Activated T-helper 1 cell treated with anti-CD3 and anti-CD28 coated beads, Interleukin-12 subunit alpha, Interleukin-12 subunit beta, Interleukin-2, Interleukin-4 antibody, amounts not matched to agents 30 ng/mL and 10 ng/mL and 1 ng/mL, durations not matched to agents 14 hours and 24 hours and 36 hours (primary cell): ENCODE results near the gene PRG2. TPM values are rescaled to one million over a fixed set of nuclear protein-coding genes. Genes with fewer than 3 reads are reported as not detected.

Experiments used
- DNase-seq: peaks from one replicate; pipeline ENCODE4 v3.0.0; 2021; ENCODE audit warnings: low spot score
- H3K27ac Mint-ChIP-seq: one replicate; pipeline ENCODE4 v1.8.0; 2021; ENCODE audit warnings: mild to moderate bottlenecking, mixed read lengths
- H3K27me3 Mint-ChIP-seq: one replicate; pipeline ENCODE4 v1.8.0; 2022; ENCODE audit warnings: mild to moderate bottlenecking, moderate library complexity, mixed read lengths; ENCODE audit not compliant: insufficient read depth
- H3K36me3 Mint-ChIP-seq: one replicate; pipeline ENCODE4 v1.8.0; 2021; ENCODE audit warnings: low read depth, mixed read lengths
- H3K4me1 Mint-ChIP-seq: one replicate; pipeline ENCODE4 v1.8.0; 2021; ENCODE audit warnings: low read depth, mixed read lengths
- H3K4me3 Mint-ChIP-seq: one replicate; pipeline ENCODE4 v1.8.0; 2021; ENCODE audit warnings: mild to moderate bottlenecking, moderate library complexity, mixed read lengths
- H3K9me3 Mint-ChIP-seq: one replicate; pipeline ENCODE4 v1.8.0; 2021; ENCODE audit warnings: mixed read lengths
- intact Hi-C: fragments of 100-400 bp; cut with micrococcal nuclease; formaldehyde crosslinking; loops from one replicate; pipeline ENCODE4 v1.15.1; 2024
- total RNA-seq: library from RNA; stranded (reverse); gene quantifications from 2 replicates; pipeline ENCODE4 v1.2.3, GENCODE V29; 2022

Gene PRG2, protein sequence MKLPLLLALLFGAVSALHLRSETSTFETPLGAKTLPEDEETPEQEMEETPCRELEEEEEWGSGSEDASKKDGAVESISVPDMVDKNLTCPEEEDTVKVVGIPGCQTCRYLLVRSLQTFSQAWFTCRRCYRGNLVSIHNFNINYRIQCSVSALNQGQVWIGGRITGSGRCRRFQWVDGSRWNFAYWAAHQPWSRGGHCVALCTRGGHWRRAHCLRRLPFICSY
- total RNA-seq: not detected in 2 replicates

DNA sequence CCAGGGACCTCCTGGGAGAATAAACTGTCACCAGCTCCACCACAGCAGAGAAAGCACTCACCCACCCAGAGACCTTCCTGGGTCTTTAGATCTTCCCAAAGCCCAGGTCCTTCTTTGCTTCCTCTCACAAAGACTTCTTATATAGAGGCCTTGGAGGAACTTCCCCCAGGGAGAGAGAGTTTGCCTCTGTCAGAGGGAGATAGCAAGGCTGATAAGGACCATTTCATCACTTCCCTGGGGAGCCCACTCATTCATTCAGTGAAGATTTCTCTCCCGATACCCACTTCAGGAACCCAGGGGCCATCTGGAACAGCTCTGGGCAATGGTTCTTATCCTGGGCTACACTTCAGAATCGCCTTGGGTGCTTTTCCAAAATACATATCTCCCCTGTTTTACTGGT, at the start of gene PRG2:
TSS of gene PRG2 (minus strand) at position 116 of the 400 bp plus-strand sequence. CDS start 706 bp downstream, outside the sequence.
- intact Hi-C loops: no loop called here
- no peaks in the 10 kb centered on the region for H3K4me1 Mint-ChIP-seq
- H3K27ac Mint-ChIP-seq: peak within 1 kb of the TSS; percentile 21
- H3K9me3 Mint-ChIP-seq: no peaks in the 10 kb centered on the region
- no peak within 1 kb of the TSS for H3K4me3 Mint-ChIP-seq
- DNase-seq: no peak
- peaks cover 4% of the 10 kb centered on the region for H3K27me3 Mint-ChIP-seq
- H3K36me3 Mint-ChIP-seq: no peaks in the 10 kb centered on the region

DNA sequence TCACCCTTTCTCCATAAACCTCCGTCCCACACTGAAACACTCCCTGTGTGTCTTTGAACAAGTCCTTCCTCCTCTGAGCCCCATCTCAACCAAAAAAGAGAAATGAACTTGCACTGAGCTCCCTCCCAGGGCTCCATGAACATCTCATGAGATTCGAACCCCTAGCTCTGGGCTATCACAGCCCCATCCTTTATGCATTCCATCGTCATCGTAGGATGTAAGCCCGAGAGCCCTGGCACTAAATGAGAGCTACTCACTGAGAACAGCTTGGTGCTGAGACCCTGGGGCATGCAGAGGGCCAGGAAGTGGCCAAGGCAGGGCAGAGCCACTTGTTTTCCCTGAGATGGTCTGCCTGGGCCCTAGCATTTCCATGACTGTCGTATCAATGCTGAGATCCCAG, 49.3 kb upstream of the PRG2 start:
- no peaks in the 10 kb centered on the region for H3K9me3 Mint-ChIP-seq
- H3K4me3 Mint-ChIP-seq: no peak overlapping the region
- H3K36me3 Mint-ChIP-seq: no peaks in the 10 kb centered on the region
- H3K27me3 Mint-ChIP-seq: peaks cover 11% of the 10 kb centered on the region
- no peak overlapping the region for H3K27ac Mint-ChIP-seq
- intact Hi-C loops: no loop called here
- DNase-seq: no peak
- no peaks in the 10 kb centered on the region for H3K4me1 Mint-ChIP-seq

GRCh38 chr11:57438345-57439285, 48.2 kb upstream of the PRG2 start:
- intact Hi-C loops: no loop called here
- Mint-ChIP-seq H3K4me3 (no peak overlapping the region), H3K27me3 (peaks cover 10% of the 10 kb centered on the region)

DNA sequence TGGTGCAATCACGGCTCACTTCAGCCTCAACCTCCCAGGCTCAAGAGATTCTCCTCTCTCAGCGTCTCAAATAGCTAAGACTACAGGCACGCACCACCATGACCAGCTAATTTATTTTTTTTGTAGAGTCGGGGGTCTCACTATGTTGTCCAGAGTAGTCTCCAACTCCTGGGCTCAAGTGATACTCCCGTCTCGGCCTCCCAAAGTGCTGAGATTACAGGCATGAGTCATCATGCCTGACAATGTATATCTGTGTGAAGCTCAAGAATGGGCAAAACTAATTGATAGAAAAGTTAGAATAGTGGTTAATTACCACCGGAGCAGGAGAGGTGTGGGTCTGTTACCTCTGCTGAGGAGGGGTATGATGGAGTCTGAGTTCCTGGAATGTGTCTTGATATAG, 45.6 kb upstream of the PRG2 start:
- no peak for DNase-seq
- Mint-ChIP-seq H3K9me3 (no peaks in the 10 kb centered on the region), H3K27me3 (peaks cover 8% of the 10 kb centered on the region), H3K27ac (no peak overlapping the region), H3K4me3 (no peak overlapping the region), H3K4me1 (peaks cover 13% of the 10 kb centered on the region), H3K36me3 (no peaks in the 10 kb centered on the region)
- intact Hi-C loops: no loop called here

More at GRCh38 chr11:57438345-57439285, 48.2 kb upstream of the PRG2 start:
- H3K36me3 Mint-ChIP-seq: no peaks in the 10 kb centered on the region
- no peaks in the 10 kb centered on the region for H3K4me1 Mint-ChIP-seq
- no peak for DNase-seq
- no peaks in the 10 kb centered on the region for H3K9me3 Mint-ChIP-seq
- no peak overlapping the region for H3K27ac Mint-ChIP-seq

DNA sequence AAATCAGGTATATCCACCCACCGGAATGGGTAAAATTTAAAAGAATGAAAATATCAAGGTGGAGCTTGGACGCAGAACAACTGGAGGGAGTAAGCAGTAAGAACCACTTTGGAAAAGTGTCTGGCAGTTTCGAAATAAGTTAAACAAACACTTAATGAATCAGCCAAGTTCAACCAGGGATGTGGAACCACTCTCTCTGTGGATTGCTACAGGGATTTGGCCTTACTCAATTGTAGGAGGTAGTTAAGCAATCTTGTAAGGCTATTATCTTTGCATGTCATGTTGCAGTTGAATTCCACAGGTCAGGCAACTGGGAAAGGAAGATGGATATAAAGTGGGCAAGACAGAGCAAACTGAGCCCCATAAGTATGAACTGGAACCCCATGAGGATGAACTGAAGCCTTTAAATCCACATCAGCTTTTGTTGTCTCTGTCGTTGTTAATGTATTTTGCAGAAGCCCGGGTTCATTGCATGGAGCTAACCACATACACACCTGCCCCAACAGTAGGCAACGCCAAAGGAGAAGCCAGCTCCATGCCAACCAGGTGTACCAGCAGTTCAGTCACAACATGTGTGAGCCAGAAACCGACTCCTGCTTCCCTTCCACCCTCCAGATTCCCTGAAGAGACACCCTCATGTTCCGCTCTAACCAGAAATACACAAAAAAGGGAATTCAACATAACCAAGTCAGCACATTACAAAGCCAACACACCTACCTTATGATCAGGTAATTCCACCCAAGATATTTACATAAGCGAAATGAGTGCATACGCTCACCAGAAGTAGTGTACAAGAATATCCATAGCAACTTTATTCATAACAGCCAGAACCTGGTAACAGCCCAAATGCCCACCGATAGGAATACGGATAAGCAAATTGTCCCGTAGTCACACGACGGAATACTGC, 44.4 kb upstream of the PRG2 start:
- Mint-ChIP-seq H3K36me3 (no peaks in the 10 kb centered on the region), H3K9me3 (no peaks in the 10 kb centered on the region), H3K4me1 (peaks cover 13% of the 10 kb centered on the region), H3K4me3 (no peak overlapping the region), H3K27ac (no peak overlapping the region), H3K27me3 (peaks cover 8% of the 10 kb centered on the region)
- intact Hi-C loops: no loop called here
- no peak for DNase-seq

DNA sequence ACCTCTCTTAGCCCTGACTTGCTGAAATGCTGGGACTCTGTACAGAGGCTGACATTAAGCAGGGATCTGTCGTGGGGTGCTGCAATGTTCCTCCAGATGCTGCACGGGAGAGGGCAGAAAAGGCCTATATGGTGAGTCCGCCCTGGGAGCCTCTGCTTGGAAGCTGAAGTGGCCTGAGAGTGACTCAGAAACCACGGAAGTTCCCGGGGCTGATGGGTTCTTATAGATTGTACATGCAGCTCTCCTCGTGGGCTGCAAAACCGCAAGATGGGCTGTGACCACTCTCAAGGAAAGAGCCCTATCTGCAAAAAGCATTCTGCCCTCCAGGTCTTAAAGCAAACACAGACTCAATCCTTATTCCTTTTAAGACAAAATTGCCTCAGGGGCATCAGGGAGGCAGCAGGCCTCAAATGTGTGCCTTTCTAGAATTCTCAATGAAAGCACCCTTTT, 42.3 kb upstream of the PRG2 start:
- no peaks in the 10 kb centered on the region for H3K9me3 Mint-ChIP-seq
- no peak for DNase-seq
- peaks cover 11% of the 10 kb centered on the region for H3K27me3 Mint-ChIP-seq
- H3K4me1 Mint-ChIP-seq: peaks cover 14% of the 10 kb centered on the region
- no peaks in the 10 kb centered on the region for H3K36me3 Mint-ChIP-seq
- H3K27ac Mint-ChIP-seq: no peak overlapping the region
- H3K4me3 Mint-ChIP-seq: no peak overlapping the region
- intact Hi-C loops: no loop called here

DNA sequence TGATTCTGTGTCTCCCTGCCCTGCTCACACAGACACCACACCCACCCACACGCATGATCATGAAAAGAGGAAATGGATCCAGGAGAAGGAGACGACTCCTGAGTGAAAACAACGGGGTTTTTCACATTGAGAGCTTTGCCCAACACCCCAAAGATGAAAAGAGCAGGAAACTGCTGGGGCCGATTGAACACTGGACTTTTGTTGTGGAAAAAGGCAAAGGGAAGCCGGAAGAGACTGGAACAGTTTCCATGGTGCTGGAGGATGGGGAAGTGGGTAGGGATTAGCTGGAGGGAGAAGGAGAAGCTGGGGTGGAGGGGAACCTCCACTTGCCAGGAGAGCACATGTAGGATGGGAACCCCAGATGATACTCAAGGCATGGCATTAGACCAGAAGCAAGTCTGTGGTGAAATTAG, 41.7 kb upstream of the PRG2 start:
- no peaks in the 10 kb centered on the region for H3K36me3 Mint-ChIP-seq
- peaks cover 11% of the 10 kb centered on the region for H3K27me3 Mint-ChIP-seq
- no peak overlapping the region for H3K4me3 Mint-ChIP-seq
- H3K4me1 Mint-ChIP-seq: peaks cover 20% of the 10 kb centered on the region
- no peak for DNase-seq
- peak overlapping the region; percentile 16 for H3K27ac Mint-ChIP-seq
- intact Hi-C loops: no loop called here
- no peaks in the 10 kb centered on the region for H3K9me3 Mint-ChIP-seq

DNA sequence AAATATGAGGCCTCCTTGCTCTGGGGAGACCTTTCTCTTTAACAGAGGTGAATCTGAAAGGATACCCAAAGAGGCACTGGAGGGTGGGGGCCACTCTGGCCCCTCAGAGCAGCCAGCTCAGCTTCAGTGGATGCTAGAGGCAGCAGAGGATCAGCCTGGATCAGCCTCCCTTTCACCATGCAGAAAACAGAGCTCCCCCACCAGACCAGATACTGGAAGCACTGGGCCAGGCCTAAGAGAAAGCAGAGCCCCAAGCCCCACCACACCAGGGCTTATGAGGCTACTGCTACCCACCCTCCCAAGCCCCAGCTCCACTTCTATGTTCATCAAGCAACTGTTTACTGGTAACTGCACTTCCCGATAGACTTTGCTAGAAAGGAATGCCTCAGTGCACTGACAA, 40.5 kb upstream of the PRG2 start:
- Mint-ChIP-seq H3K27ac (no peak overlapping the region), H3K4me1 (peaks cover 29% of the 10 kb centered on the region), H3K36me3 (peaks cover 4% of the 10 kb centered on the region), H3K9me3 (no peaks in the 10 kb centered on the region), H3K4me3 (no peak overlapping the region), H3K27me3 (peaks cover 4% of the 10 kb centered on the region)
- intact Hi-C loops: no loop called here
- DNase-seq: no peak

DNA sequence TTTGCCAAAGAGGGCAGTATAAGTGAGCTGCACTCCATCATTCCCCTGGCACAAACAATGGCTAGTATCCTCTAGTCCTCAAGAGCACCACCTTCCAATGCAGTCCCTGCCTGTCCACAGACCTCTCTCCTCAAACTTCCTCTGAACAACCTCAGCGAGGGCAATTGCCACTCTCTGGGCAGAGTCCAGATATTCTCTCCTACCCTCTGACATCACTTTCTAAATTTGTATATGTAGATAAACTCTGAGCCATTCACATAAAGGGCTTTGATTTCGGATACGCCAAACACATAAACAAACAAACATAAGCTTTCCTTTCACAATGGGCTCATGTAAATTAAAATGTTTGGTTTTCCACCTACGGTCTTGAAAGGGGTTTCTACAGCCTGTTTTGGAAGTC, 39.5 kb upstream of the PRG2 start:
- Mint-ChIP-seq H3K27me3 (peaks cover 3% of the 10 kb centered on the region), H3K36me3 (peaks cover 10% of the 10 kb centered on the region), H3K27ac (no peak overlapping the region), H3K4me3 (no peak overlapping the region), H3K4me1 (peaks cover 39% of the 10 kb centered on the region), H3K9me3 (no peaks in the 10 kb centered on the region)
- intact Hi-C loops: loop anchor here (5.0 to 10.0 kb wide), 2 partner anchors 1095 to 1147 kb away; partner anchors contain the start of genes LPXN and ZFP91
- no peak for DNase-seq

DNA sequence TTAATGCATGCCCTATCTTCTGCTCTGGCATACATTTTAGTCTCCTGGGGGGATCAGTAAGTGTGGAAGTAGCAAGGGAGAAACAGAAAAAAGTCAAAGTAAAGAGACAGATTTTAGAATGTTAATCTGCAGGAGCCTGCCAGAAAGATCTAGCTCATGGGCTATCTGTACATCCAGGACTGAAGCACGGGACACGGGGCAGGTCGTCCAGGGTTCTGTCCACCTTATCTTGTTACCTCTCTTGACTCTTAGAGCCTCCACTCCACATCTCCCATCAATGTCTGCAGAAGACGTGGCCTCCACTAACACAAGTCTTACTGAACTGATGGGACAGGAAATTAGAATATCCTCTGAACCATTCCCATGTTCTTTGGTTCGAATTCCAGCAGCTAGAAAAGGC, 38.2 kb upstream of the PRG2 start:
- DNase-seq: no peak
- H3K9me3 Mint-ChIP-seq: no peaks in the 10 kb centered on the region
- no peak overlapping the region for H3K27ac Mint-ChIP-seq
- peaks cover 19% of the 10 kb centered on the region for H3K36me3 Mint-ChIP-seq
- no peak overlapping the region for H3K4me3 Mint-ChIP-seq
- peaks cover 3% of the 10 kb centered on the region for H3K27me3 Mint-ChIP-seq
- intact Hi-C loops: loop anchor here (5.0 to 10.0 kb wide), 2 partner anchors 1096 to 1149 kb away; partner anchors contain the start of genes LPXN and ZFP91
- peaks cover 52% of the 10 kb centered on the region for H3K4me1 Mint-ChIP-seq

DNA sequence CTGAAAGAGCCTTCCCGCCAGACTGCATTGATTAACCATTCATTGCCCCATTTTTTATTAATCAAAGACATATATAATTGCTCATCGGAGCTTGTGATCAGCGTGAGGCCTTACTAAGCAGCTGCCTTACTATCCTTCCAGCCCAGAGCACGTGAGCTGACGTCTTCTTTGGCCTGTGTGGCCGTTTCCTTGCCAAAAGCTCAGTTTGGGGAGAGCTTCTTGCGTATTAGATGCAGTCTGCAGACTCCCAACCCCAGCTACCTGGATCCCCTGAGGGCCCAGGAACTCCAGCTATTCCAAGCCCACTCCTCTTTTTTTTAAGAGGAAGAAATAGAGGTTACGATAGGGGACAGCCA, 37.3 kb upstream of the PRG2 start:
- Mint-ChIP-seq H3K27me3 (peaks cover 3% of the 10 kb centered on the region), H3K27ac (peak overlapping the region; percentile 58), H3K9me3 (no peaks in the 10 kb centered on the region), H3K4me3 (peak overlapping the region; percentile 90), H3K36me3 (peaks cover 25% of the 10 kb centered on the region), H3K4me1 (peaks cover 56% of the 10 kb centered on the region)
- intact Hi-C loops: loop anchor here (1.0 to 10.0 kb wide), 4 partner anchors 33 to 1150 kb away; partner anchors contain the start of genes LPXN, RTN4RL2, TIMM10 and ZFP91
- no peak for DNase-seq
